ENCODE results near the gene NRXN3.

The NRXN3 gene

DNA sequence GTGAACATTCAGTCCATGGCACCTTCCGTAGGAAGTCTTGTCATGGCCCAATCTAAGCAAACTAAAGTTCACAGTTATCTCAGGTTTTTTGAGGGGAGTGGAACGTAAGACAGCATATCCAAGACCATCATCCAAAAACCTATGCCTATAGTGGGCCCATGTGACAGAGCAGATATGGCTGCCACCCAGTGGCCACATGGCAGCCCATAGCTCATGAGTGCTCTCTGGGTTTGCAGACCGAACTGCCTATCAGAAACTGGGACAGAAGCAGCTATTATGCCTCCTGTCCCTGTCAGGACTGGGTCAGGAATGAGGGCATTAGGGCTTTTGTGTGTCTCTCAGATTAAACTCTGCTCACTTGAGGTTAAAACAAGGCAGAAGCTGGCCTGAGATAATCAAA lies 503.7 kb downstream of the NRXN3 start:
- CTCF ChIA-PET, result no interaction called here
- no peak overlapping the region for H3K4me3 ChIP-seq (ENCODE audit: low read depth, low read length)
- TF ChIP-seq, protein P1, sequence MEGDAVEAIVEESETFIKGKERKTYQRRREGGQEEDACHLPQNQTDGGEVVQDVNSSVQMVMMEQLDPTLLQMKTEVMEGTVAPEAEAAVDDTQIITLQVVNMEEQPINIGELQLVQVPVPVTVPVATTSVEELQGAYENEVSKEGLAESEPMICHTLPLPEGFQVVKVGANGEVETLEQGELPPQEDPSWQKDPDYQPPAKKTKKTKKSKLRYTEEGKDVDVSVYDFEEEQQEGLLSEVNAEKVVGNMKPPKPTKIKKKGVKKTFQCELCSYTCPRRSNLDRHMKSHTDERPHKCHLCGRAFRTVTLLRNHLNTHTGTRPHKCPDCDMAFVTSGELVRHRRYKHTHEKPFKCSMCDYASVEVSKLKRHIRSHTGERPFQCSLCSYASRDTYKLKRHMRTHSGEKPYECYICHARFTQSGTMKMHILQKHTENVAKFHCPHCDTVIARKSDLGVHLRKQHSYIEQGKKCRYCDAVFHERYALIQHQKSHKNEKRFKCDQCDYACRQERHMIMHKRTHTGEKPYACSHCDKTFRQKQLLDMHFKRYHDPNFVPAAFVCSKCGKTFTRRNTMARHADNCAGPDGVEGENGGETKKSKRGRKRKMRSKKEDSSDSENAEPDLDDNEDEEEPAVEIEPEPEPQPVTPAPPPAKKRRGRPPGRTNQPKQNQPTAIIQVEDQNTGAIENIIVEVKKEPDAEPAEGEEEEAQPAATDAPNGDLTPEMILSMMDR (IDR thresholded peaks at IDR 0.05; ENCODE audit: insufficient read depth, low read length, missing control alignments), result no peak
- POLR2A ChIA-PET, result no interaction called here
- DNase-seq (ENCODE audit: low read depth, low spot score), result no peak

DNA sequence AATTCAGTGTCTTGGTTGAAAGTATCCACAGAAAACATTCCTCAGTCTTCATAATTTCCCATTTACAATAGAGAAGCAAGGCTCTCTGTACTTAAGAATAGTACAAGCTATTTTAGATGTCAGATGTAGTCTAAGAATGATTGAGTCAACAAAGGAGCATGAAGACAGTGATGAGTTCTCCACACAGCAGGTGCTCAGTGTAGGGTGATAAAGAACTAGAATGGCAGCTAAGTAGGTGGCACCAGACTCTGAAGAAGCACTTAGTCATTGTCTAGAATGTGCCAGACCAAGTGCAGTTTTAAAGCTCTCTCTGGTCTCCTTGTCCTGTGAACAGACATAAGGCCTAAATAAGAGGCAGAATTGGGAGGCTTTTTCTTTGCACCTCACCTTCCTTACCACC lies 504.6 kb downstream of the NRXN3 start:
- CTCF ChIA-PET, result no interaction called here
- no peak for DNase-seq (ENCODE audit: low read depth, low spot score)
- H3K4me3 ChIP-seq (ENCODE audit: low read depth, low read length), result no peak overlapping the region
- TF ChIP-seq, protein P1 (IDR thresholded peaks at IDR 0.05; ENCODE audit: insufficient read depth, low read length, missing control alignments), result no peak
- POLR2A ChIA-PET, result no interaction called here

DNA sequence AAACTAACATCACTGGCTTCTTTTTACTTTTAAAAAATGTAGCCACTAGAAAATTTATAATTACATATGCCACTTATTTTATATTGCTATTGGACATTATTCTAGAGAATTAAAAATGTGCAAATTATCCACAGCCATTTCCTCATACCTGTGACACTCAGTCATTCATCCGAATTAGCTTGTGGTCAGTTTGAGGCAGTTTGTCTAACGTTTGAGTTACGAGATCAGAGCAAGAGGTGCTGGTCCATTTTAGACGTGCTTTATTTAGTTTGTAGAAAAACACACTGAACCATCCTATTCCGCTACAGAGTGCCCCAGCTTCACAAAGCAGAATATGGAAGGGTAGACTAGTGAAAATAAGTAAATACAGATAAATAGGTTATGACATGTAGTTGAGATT lies 513.0 kb downstream of the NRXN3 start:
- H3K4me3 ChIP-seq (ENCODE audit: low read depth, low read length), result no peak overlapping the region
- ChIA-PET POLR2A (no interaction called here), CTCF (interaction anchor here (1.0 kb wide), 1 partner anchor 14 kb away, joined by 4 read pairs; no protein-coding TSS in a partner anchor)
- DNase-seq (ENCODE audit: low read depth, low spot score), result no peak
- TF ChIP-seq, protein P1 (IDR thresholded peaks at IDR 0.05; ENCODE audit: insufficient read depth, low read length, missing control alignments), result no peak

DNA sequence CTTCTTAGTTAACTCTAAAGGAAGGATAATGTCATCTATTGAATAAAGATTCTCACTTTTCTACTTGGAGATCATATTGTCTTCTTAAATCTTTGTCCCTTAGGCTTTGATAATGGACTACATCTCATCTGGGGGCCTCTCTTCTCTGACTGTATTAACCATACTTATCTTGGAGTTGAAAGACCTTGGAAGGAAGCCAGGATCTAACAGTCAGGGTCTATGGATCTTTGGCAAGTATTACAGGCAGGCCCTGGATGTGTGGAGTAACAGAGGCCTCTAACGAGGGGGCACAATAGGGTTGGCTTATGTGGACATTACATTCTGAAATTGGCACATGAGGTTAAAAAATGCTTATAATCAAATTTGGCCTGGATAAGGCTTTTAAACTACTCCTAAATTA lies 513.8 kb downstream of the NRXN3 start:
- TF ChIP-seq, protein P1 (IDR thresholded peaks at IDR 0.05; ENCODE audit: insufficient read depth, low read length, missing control alignments), result no peak
- no peak for DNase-seq (ENCODE audit: low read depth, low spot score)
- ChIA-PET POLR2A (no interaction called here), CTCF (no interaction called here)
- no peak overlapping the region for H3K4me3 ChIP-seq (ENCODE audit: low read depth, low read length)

DNA sequence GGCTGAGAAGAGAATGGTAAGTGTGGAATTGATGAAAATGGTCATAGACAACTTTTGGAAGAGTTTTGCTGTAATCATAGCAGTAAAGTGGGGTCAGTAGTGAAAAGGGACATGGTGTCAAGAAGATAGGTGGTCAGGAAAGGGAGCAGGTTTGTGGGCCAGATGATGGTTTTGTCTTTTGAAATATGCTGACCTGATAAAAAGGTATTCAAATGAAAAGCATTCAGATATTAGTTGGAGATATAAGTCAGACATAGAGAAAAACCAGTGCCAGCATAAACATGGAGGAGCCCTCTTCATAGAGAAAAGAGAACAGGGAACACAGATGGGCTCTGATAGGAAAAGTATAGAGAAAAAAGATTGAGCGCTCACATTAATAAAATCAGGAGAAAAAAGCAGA lies 518.3 kb downstream of the NRXN3 start:
- no peak overlapping the region for H3K4me3 ChIP-seq (ENCODE audit: low read depth, low read length)
- TF ChIP-seq, protein P1 (IDR thresholded peaks at IDR 0.05; ENCODE audit: insufficient read depth, low read length, missing control alignments), result no peak
- ChIA-PET POLR2A (no interaction called here), CTCF (interaction anchor here (1.0 kb wide), 1 partner anchor 90 kb away, joined by 3 read pairs; no protein-coding TSS in a partner anchor)
- no peak for DNase-seq (ENCODE audit: low read depth, low spot score)

DNA sequence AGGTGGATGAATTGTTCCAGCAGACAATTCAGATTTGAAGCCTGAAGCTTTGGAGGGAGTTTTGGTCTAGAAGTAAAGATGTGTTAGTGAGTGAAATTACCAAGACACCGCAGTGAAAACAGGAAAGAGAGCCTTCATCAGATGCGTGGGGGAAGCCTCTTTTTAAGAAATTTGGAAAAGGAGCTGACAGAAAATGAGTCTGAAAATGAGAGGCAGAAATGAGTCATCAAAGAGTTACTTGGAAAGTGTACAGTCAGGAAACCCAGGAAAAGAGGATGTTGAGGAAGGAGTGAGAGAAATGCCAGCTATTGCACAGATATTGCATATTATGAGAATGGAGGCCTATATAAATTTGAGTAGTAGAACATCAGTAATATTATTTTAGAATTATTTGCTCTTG lies 520.7 kb downstream of the NRXN3 start:
- ChIA-PET CTCF (interaction anchor here (0.8 to 1.0 kb wide), 2 partner anchors 9 to 122 kb away, joined by 3 read pairs; no protein-coding TSS in a partner anchor), POLR2A (no interaction called here)
- TF ChIP-seq, protein P1 (IDR thresholded peaks at IDR 0.05; ENCODE audit: insufficient read depth, low read length, missing control alignments), result no peak
- DNase-seq (ENCODE audit: low read depth, low spot score), result no peak
- H3K4me3 ChIP-seq (ENCODE audit: low read depth, low read length), result no peak overlapping the region
